GM13977 (cell line): ENCODE measurements around the gene FTSJ3.
A peak's percentile ranks its signal among the peaks of the same experiment; 100 is the strongest.

Experiments used
- DNase-seq: peaks from one replicate; pipeline ENCODE4 v3.0.0; 2012; ENCODE audit warnings: low spot score
- CTCF ChIP-seq: IDR thresholded peaks from 2 replicates; pipeline ENCODE4 v1.5.1; 2012; ENCODE audit warnings: mild to moderate bottlenecking, control low read depth; ENCODE audit not compliant: insufficient read depth; ENCODE audit errors: extremely low read depth, missing control alignments
- in situ Hi-C: fragments of 300-500 bp; cut with MboI; formaldehyde crosslinking; loops from one replicate; pipeline ENCODE4 v1.12.0; 2022; ENCODE audit warnings: low sequenced_read_pairs, low pct_unique_long_range_greater_than_20kb, mixed read lengths, inconsistent platforms; ENCODE audit not compliant: unreplicated experiment

The FTSJ3 gene

GRCh38 chr17:63773272-63774140 is 54.0 kb downstream of the FTSJ3 start, which contains the start of gene CCDC47:
TSS of gene CCDC47 (minus strand) at chr17:63773597. CDS start at chr17:63766175, 7,422 bp downstream.
- no peak for TF ChIP-seq CTCF
- in situ Hi-C loops = no loop called here
- DNase-seq = peak; percentile 99

DNA sequence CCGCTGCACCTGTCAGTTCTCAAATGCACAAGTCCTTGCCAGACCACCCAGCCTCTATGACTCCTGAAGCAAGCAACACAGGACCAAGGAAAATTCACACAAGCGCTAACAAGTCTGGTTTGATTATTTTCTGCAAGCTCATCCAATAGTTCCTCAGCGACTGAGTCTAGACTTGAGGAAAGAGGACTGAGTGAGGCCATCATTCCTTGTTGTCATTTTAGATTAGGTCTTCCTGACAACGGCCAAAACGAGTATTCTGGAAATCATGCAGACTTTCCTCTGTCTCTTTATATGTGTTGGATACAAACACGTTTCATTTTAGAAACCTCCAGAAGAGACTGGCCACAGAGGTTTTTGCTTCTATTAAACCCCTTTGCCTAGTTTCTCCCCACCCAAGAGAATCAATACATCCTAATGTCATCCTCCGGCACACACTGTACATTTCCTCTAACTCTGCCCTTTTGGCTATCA is 54.6 kb downstream of the FTSJ3 start:
- in situ Hi-C loops = no loop called here
- DNase-seq = no peak
- TF ChIP-seq CTCF = no peak
